CD4-positive, alpha-beta T cell treated with Interleukin-12 subunit alpha and Interleukin-12 subunit beta, for 1 hour (primary cell): ENCODE results near the gene C19orf44.
"Not testable (repeated sequence)": the region's sequence is repeated elsewhere in the genome, so short reads cannot be mapped to it uniquely, and the experiment has no call there.

ENCODE experiments used
- DNase-seq: peaks from one replicate; pipeline ENCODE4 v3.0.0-alpha.2; 2020

Gene C19orf44

GRCh38 chr19:16541526-16542044 lies 45.4 kb downstream of the C19orf44 start:
- DNase-seq, result peak; percentile 11

- DNase-seq, result peak; percentile 96
Observed at GRCh38 chr19:16542045-16542909, 46.1 kb downstream of the C19orf44 start, which contains the start of gene CHERP. Gene CHERP (minus strand): TSS chr19:16542437. CDS start chr19:16542378, 59 bp downstream.

GRCh38 chr19:16542910-16543472 lies 46.8 kb downstream of the C19orf44 start:
- no peak for DNase-seq

GRCh38 chr19:16543734-16544133 lies 47.5 kb downstream of the C19orf44 start:
- DNase-seq, result not testable (repeated sequence)

GRCh38 chr19:16544473-16545231 lies 48.5 kb downstream of the C19orf44 start:
- no peak for DNase-seq

- no peak for DNase-seq
Observed at GRCh38 chr19:16548956-16549355, 52.8 kb downstream of the C19orf44 start.

GRCh38 chr19:16551902-16552301 lies 55.7 kb downstream of the C19orf44 start:
- DNase-seq, result not testable (repeated sequence)

GRCh38 chr19:16554776-16555175 lies 58.6 kb downstream of the C19orf44 start:
- no peak for DNase-seq

- no peak for DNase-seq
Observed at GRCh38 chr19:16559780-16560276, 63.6 kb downstream of the C19orf44 start.

GRCh38 chr19:16561382-16561781 lies 65.2 kb downstream of the C19orf44 start:
- DNase-seq, result no peak

- no peak for DNase-seq
Observed at GRCh38 chr19:16562608-16563025, 66.4 kb downstream of the C19orf44 start.

- no peak for DNase-seq
Observed at GRCh38 chr19:16564842-16565241, 68.6 kb downstream of the C19orf44 start.

- DNase-seq, result peak; percentile 90
Observed at GRCh38 chr19:16566161-16566560, 70.0 kb downstream of the C19orf44 start.

GRCh38 chr19:16566702-16567101 lies 70.5 kb downstream of the C19orf44 start:
- no peak for DNase-seq

- DNase-seq, result no peak
Observed at GRCh38 chr19:16569609-16570320, 73.6 kb downstream of the C19orf44 start.
